Colonic mucosa (tissue), 4 donors: ENCODE results near the gene NPLOC4. TPM values are rescaled to one million over a fixed set of nuclear protein-coding genes. Genes with fewer than 3 reads are reported as not detected.
A peak's percentile ranks its signal among the peaks of the same experiment; 100 is the strongest.

ENCODE experiments used
- DNase-seq: peaks from one replicate; pipeline ENCODE4 v3.0.0-alpha.2; 2020
- H3K27ac ChIP-seq: fragments of 200-600 bp; one replicate; pipeline ENCODE4 v1.8.0; 2021
- H3K27me3 ChIP-seq: fragments of 200-600 bp; one replicate; pipeline ENCODE4 v1.8.0; 2021
- H3K36me3 ChIP-seq: fragments of 200-600 bp; one replicate; pipeline ENCODE4 v1.8.0; 2021
- H3K4me1 ChIP-seq: fragments of 200-600 bp; one replicate; pipeline ENCODE4 v1.8.0; 2021; ENCODE audit warnings: mild to moderate bottlenecking
- H3K4me3 ChIP-seq: fragments of 200-600 bp; one replicate; pipeline ENCODE4 v1.8.0; 2021
- H3K9ac ChIP-seq, 2 donors: one replicate each; pipeline ENCODE4 v1.7.0; 2013; ENCODE audit warnings: control low read depth in 2 of 2, low read depth in 2 of 2, low read length in 2 of 2
- H3K9me3 ChIP-seq: fragments of 200-600 bp; one replicate; pipeline ENCODE4 v1.8.0; 2021
- CTCF ChIP-seq: fragments of 200-600 bp; IDR thresholded peaks from one replicate; pipeline ENCODE4 v1.8.0; 2022; ENCODE audit warnings: antibody characterized with exemption, mild to moderate bottlenecking
- intact Hi-C: fragments of 100-400 bp; cut with DNase I; formaldehyde crosslinking; loops from one replicate; pipeline ENCODE4 v1.14.1; 2022
- total RNA-seq, 2 donors: library from RNA; stranded (reverse); fragmentation: NEBNext Ultra II Directional in 1 of 2; extraction: Animal tissue kit (Norgen Biotek cat#: 25700) in 1 of 2; gene quantifications; one replicate each; pipeline ENCODE4 v1.2.1, GENCODE V29; 2021
- donor health status: healthy.
- donor health status: DM: no; HTN: no; CAD: no.
- donor health status: DM: no; HTN: no; CAD: no.

NPLOC4 gene
- total RNA-seq, 2 donors from 2014 or later: 69.8 to 74.1 TPM

GRCh38 chr17:81567191-81567590 lies 69.7 kb downstream of the NPLOC4 start:
- no peak overlapping the region for H3K4me3 ChIP-seq
- intact Hi-C loops: no loop called here
- H3K27ac ChIP-seq: peak overlapping the region; percentile 70
- no peak for DNase-seq
- H3K4me1 ChIP-seq: peaks cover 14% of the 10 kb centered on the region
- TF ChIP-seq CTCF: no peak
- no peaks in the 10 kb centered on the region for H3K9me3 ChIP-seq
- no peaks in the 10 kb centered on the region for H3K27me3 ChIP-seq
- no peak overlapping the region for H3K9ac ChIP-seq
- H3K36me3 ChIP-seq: peaks cover 21% of the 10 kb centered on the region

GRCh38 chr17:81566461-81567126 lies 70.3 kb downstream of the NPLOC4 start:
- H3K4me3 ChIP-seq: no peak overlapping the region
- DNase-seq: peak; percentile 84
- peak overlapping the region; percentile 70 for H3K27ac ChIP-seq
- H3K9ac ChIP-seq: peak overlapping the region in 1 of 2 donors; percentile 43
- H3K27me3 ChIP-seq: no peaks in the 10 kb centered on the region
- no peak for TF ChIP-seq CTCF
- peaks cover 14% of the 10 kb centered on the region for H3K4me1 ChIP-seq
- intact Hi-C loops: no loop called here
- no peaks in the 10 kb centered on the region for H3K9me3 ChIP-seq
- peaks cover 21% of the 10 kb centered on the region for H3K36me3 ChIP-seq

GRCh38 chr17:81565231-81565630 lies 71.7 kb downstream of the NPLOC4 start:
- DNase-seq: no peak
- Histone ChIP-seq H3K4me1 (peaks cover 14% of the 10 kb centered on the region), H3K9me3 (no peaks in the 10 kb centered on the region), H3K9ac (no peak overlapping the region), H3K27ac (no peak overlapping the region), H3K27me3 (no peaks in the 10 kb centered on the region), H3K4me3 (no peak overlapping the region), H3K36me3 (peaks cover 21% of the 10 kb centered on the region)
- intact Hi-C loops: no loop called here
- TF ChIP-seq CTCF: no peak

GRCh38 chr17:81564778-81565177 lies 72.1 kb downstream of the NPLOC4 start:
- no peaks in the 10 kb centered on the region for H3K27me3 ChIP-seq
- no peaks in the 10 kb centered on the region for H3K9me3 ChIP-seq
- peaks cover 21% of the 10 kb centered on the region for H3K36me3 ChIP-seq
- no peak for TF ChIP-seq CTCF
- intact Hi-C loops: no loop called here
- DNase-seq: no peak
- peaks cover 14% of the 10 kb centered on the region for H3K4me1 ChIP-seq
- H3K9ac ChIP-seq: no peak overlapping the region
- no peak overlapping the region for H3K27ac ChIP-seq
- no peak overlapping the region for H3K4me3 ChIP-seq

- no peak overlapping the region for H3K27ac ChIP-seq
- no peak overlapping the region for H3K9ac ChIP-seq
- DNase-seq: no peak
- no peak overlapping the region for H3K4me3 ChIP-seq
- H3K36me3 ChIP-seq: peaks cover 23% of the 10 kb centered on the region
- H3K4me1 ChIP-seq: peaks cover 14% of the 10 kb centered on the region
- no peak for TF ChIP-seq CTCF
- no peaks in the 10 kb centered on the region for H3K27me3 ChIP-seq
- intact Hi-C loops: no loop called here
- no peaks in the 10 kb centered on the region for H3K9me3 ChIP-seq
These were observed 72.9 kb downstream of the NPLOC4 start for GRCh38 chr17:81563861-81564586.
